GM06990 (cell line): ENCODE measurements around the gene SMC3.

ENCODE experiments used
- DNase-seq: peaks from one replicate; pipeline ENCODE4 v3.0.0-alpha.2; 2011; ENCODE audit not compliant: insufficient read length; ENCODE audit errors: extremely low read depth
- H3K27me3 ChIP-seq: replicated peaks from 2 replicates; pipeline ENCODE4 v1.6.0; 2011; ENCODE audit warnings: low read length; ENCODE audit not compliant: control insufficient read depth, insufficient read depth
- H3K36me3 ChIP-seq: 2 replicates; pipeline ENCODE4 v1.5.1; 2011; ENCODE audit warnings: low read length; ENCODE audit not compliant: control insufficient read depth, insufficient read depth
- H3K4me3 ChIP-seq: replicated peaks from 2 replicates; pipeline ENCODE4 v1.5.1; 2011; ENCODE audit warnings: low read depth, mild to moderate bottlenecking, control low read depth, low read length
- CTCF ChIP-seq: IDR thresholded peaks from 2 replicates; pipeline ENCODE4 v1.5.1; 2011; ENCODE audit warnings: low read length, control low read depth, mild to moderate bottlenecking, inconsistent platforms; ENCODE audit not compliant: insufficient read depth, poor library complexity, severe bottlenecking

The SMC3 gene

GRCh38 chr10:110567201-110568054, at the start of gene SMC3:
SMC3 (plus strand) TSS chr10:110567695; CDS start chr10:110567817, 122 bp downstream.
- peak; percentile 96 for DNase-seq
- Histone ChIP-seq H3K4me3 (peak within 1 kb of the TSS; percentile 92), H3K36me3 (no peaks in the 10 kb centered on the region), H3K27me3 (no peaks in the 10 kb centered on the region)
- no peak for TF ChIP-seq CTCF

DNA sequence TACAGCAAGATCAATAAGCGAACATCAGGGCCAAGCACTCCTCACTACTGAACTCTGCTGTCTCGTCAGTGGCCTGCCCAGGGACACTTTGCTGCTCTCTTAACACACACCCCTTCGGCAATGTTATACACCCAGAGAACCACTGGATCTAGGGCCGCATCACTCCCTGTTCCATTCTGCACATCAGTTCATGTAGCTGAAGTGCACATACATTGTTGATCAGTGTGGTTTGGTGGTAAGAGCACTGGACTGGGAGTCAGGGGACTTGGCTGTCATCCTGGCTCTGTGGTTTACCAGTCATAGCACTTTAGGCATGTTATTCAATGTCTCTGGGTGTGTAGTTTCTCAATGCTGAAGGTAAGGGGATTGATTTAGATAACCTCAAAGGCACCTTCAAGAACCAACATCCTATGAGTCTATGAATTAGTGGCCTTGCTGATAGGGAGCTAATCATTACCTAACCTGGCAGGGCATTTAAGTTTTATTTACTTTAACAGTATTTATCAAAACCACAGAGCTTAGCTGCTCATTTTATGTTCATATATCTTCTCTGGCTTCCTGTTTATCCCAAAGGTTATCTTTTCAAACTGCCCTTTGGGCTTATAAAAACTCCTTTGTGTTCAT, 45.0 kb upstream of the SMC3 start:
- Histone ChIP-seq H3K27me3 (no peaks in the 10 kb centered on the region), H3K36me3 (peaks cover 2% of the 10 kb centered on the region; the same call in 1 of the 2 replicates), H3K4me3 (no peak overlapping the region)
- DNase-seq, result no peak
- no peak for TF ChIP-seq CTCF

GRCh38 chr10:110523736-110524135, 43.8 kb upstream of the SMC3 start:
- no peak overlapping the region for H3K4me3 ChIP-seq
- no peaks in the 10 kb centered on the region for H3K27me3 ChIP-seq
- no peak for DNase-seq
- no peak for TF ChIP-seq CTCF
- H3K36me3 ChIP-seq, result no peaks in the 10 kb centered on the region

- no peak for DNase-seq
- H3K4me3 ChIP-seq, result no peak overlapping the region
- H3K27me3 ChIP-seq, result no peaks in the 10 kb centered on the region
- no peak for TF ChIP-seq CTCF
- no peaks in the 10 kb centered on the region for H3K36me3 ChIP-seq
These were observed 43.2 kb upstream of the SMC3 start for GRCh38 chr10:110524179-110524858.

DNA sequence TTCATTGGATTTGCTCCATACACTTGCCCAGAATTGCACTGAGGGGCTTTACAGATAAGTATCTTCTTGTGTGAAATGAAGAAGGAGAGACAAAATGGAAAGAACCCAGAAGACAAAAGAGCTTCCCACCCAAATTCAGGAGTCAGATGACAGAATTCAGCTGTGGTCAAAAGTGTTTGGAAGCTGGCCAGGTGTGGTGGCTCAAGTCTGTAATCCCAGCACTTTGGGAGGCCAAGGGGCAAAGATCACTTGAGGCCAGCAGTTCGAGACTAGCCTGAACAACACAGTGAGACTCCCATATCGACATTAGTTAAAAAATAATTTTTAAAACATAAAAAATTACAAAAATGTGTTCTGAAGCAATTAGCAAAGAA, 42.6 kb upstream of the SMC3 start:
- Histone ChIP-seq H3K36me3 (no peaks in the 10 kb centered on the region), H3K4me3 (no peak overlapping the region), H3K27me3 (no peaks in the 10 kb centered on the region)
- no peak for DNase-seq
- no peak for TF ChIP-seq CTCF
